ENCODE results near the gene RNF103.
"Not testable (repeated sequence)": the region's sequence is repeated elsewhere in the genome, so short reads cannot be mapped to it uniquely, and the experiment has no call there.

RNF103 gene

DNA sequence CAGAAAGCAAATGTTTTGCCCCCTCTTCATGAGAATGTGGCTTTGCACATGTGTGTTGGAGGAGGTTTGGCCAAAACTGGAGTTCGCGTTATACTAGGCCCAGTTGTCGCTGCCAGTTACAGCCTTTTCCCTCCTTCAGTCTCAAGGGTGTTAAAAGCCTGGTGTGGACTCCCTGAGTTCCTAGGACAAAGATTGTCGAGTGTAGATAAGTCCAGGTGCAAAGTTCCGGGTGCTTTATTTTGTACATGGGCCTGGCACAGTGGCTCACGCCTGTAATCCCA, 542 bp upstream of the RNF103 start:
- DNase-seq (ENCODE audit: low spot score), result no peak

GRCh38 chr2:86623043-86623493, 597 bp downstream of the RNF103 start:
- peak; percentile 24 for DNase-seq (ENCODE audit: low spot score)

DNA sequence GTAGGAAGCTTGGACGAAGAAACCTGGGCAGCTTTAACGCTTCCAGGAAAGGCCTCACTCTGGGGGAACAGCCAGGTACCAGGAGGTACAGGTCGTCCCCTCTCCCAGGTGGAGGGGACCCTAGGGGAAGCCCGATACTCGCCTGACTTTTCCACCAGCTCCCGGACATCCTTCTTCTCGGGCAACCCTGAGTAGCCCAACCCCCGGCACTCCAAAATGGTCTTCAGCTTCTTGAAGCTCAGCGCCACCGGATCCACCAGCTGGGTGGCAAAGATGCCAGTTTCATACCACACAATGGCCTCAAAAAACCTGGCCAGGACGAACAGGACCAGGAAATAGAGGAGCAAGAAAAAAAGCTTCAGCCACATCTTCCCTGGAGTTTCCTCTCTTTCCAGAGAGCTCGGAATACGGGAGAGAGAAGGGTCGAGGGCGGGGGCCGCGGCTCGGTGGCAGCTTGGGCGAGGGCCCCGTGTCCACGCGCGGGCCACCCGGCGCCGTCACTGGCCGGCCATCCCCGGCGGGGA, 1.1 kb downstream of the RNF103 start:
- DNase-seq (ENCODE audit: low spot score), result no peak

DNA sequence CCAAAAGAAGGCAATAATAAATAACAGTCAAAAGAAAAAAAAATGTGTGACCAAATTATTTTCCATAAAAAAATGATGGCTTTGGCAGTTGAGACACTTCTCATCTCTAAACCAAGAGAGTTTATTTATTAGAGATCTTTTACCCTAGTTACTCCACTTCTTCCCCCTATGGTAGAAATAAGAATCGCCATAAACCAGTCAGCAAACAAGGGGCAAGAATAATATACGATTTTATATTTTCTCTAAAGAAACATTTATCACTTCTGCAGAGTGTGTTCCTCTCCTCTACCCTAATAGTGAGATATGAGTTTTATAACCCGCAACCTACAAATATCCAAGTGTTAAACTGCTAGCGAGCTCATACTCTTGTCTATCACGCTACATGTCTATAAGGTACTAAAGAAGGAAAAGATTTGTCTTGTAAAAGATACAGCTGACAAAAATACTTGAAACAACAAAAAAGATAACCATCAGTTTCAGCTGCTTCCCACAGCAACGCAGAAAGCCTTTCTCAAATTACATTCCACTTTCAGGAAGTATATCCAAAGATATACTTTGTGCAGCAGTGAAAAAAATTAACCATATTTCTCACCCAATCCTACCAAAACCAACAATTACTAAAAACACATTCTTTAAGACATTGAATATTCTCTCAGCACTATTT, 2.3 kb downstream of the RNF103 start:
- DNase-seq (ENCODE audit: low spot score), result no peak

GRCh38 chr2:86617738-86618137, 5.9 kb downstream of the RNF103 start:
- DNase-seq (ENCODE audit: low spot score), result no peak

- DNase-seq (ENCODE audit: low spot score), result no peak
These were observed 6.5 kb downstream of the RNF103 start for GRCh38 chr2:86617153-86617552.

GRCh38 chr2:86616502-86616901, 7.2 kb downstream of the RNF103 start:
- no peak for DNase-seq (ENCODE audit: low spot score)

DNA sequence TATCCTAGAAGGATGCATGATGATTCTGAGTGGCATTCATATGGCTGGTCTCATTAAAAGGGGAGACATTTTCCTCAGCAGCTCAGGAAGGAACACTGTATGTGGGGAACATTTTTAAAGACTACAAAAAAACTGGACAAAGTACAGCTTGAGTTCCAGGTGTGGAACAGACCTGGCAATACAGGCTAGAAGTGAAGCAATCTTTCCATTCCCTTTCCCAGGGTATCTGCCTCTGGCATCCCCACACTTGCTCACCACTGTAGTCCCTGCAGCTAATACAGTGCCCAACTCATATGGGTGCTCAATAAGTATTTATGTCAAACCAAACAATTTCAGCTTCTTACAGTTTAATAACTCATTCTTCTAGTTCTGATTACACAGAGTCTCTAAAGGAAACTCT, 8.1 kb downstream of the RNF103 start:
- DNase-seq (ENCODE audit: low spot score), result no peak

GRCh38 chr2:86613515-86613914, 10.2 kb downstream of the RNF103 start:
- no peak for DNase-seq (ENCODE audit: low spot score)

- no peak for DNase-seq (ENCODE audit: low spot score)
These were observed 12.8 kb downstream of the RNF103 start for GRCh38 chr2:86610871-86611270.

DNA sequence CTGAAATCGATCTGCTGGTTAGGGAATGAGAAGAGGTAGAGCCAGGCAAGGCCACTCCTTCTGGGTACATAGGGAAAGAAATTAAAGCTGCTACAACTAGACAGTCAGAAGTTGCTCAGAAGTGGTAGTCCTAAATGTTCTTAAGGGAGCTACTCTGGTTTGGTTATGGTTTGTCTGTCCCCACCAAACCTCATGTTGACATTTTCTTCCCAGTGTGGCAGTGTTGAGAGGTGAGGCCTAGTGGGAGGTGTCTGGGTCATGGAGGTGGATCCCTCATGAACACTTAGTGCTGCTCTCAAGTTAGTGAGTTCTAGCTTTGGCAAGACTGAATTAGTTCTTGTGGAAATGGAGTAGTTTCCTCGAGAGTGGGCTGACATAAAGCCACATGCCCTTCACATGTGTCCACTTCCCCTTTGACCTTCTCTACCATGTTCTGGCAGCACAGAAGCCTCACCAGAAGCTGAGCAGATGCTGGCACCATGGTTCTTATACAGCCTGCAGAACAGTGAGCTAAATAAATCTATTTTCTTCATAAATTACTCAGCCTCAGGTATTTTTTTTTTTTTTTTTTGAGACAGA, 14.7 kb downstream of the RNF103 start:
- DNase-seq (ENCODE audit: low spot score), result no peak

DNA sequence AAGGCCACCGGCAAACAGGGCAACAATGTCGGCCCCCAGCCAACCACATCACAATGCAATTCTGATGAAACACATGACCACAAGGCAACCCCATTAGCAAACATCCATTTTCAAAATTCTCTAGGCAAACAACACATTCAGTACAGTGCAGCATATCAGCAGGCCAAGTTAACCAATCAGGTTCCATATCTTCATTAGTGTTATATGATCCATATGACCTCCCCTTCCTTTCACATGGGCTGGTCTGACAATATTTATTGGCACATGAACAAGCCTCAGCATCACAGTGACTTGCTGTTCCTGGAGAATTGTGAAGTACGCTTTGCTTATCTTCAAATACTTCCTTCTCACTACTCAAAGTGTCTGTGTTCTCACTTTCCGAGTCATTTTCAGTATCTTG, 19.8 kb downstream of the RNF103 start:
- DNase-seq (ENCODE audit: low spot score), result no peak

GRCh38 chr2:86598966-86599365, 24.7 kb downstream of the RNF103 start:
- peak; percentile 3 for DNase-seq (ENCODE audit: low spot score)

- no peak for DNase-seq (ENCODE audit: low spot score)
These were observed 27.5 kb downstream of the RNF103 start for GRCh38 chr2:86596118-86596517.

DNA sequence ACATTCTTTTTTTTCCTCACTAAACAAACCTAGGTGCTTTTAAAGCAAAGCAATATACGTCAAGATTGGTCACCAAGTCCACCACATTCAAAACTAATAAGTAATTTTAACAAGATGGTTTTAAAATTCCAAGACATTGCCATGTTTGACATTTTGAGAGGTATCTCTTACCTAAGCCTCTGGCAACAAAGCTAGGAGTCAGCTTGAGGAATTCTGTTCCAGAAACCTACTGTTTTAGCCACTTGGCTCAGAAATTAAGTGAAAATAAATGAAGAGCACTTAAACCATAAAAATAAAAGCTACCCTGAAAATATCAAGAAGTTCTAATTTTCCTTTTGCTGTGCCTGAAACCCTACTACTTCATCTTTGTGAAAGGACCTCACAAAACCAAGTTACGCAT, 30.4 kb downstream of the RNF103 start:
- no peak for DNase-seq (ENCODE audit: low spot score)

- DNase-seq (ENCODE audit: low spot score), result no peak
These were observed 31.0 kb downstream of the RNF103 start for GRCh38 chr2:86592547-86593230.

- DNase-seq (ENCODE audit: low spot score), result not testable (repeated sequence)
These were observed 34.0 kb downstream of the RNF103 start for GRCh38 chr2:86589701-86590100.

DNA sequence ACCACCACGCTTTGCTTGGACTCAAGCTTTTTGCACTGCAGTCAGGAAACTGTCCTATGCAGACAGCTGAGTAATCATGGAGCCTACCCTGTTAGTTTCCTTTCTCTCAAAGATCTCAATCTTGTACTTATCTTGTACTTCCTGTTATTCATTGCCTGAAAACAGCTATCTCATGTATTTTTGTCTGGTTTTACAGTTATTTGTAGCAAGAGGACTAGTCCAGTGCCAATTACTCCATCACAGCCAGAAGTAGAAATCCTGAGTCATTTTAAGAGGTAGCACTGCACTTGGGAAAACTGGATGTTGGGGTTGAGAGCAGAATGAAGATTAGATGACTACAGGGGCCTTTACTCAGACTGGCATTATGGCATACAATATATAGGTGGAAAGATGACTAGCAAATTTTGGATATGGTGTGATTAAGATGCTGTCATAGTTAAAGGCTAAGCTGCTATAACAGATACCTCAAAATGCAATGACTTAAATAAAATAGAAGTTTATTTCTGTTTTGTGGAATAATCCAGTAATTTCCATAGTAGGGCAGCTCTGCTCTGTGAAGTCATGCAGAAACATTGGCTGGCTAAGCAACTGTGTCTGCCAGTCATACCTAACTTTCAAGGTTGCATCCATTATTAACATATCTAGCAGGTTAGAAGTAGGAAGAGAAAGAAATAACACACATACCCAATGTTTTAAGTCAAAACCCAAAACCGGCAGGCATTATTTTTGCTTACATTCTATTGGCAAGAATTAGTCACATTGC, 39.3 kb downstream of the RNF103 start:
- no peak for DNase-seq (ENCODE audit: low spot score)

GRCh38 chr2:86580560-86580959, 43.1 kb downstream of the RNF103 start:
- DNase-seq (ENCODE audit: low spot score), result no peak

GRCh38 chr2:86577817-86578456, 45.7 kb downstream of the RNF103 start:
- DNase-seq (ENCODE audit: low spot score), result no peak

GRCh38 chr2:86570059-86570458, 53.6 kb downstream of the RNF103 start:
- DNase-seq (ENCODE audit: low spot score), result no peak

- no peak for DNase-seq (ENCODE audit: low spot score)
These were observed 56.9 kb downstream of the RNF103 start for GRCh38 chr2:86566821-86567190.
